Measurements from ENCODE around the gene EFCAB14. TPM values are rescaled to one million over a fixed set of nuclear protein-coding genes. Genes with fewer than 3 reads are reported as not detected.
"Not testable (repeated sequence)": the region's sequence is repeated elsewhere in the genome, so short reads cannot be mapped to it uniquely, and the experiment has no call there.

The EFCAB14 gene
- total RNA-seq, 1 donor from 2014 or later = 79.8 TPM

- peaks cover 21% of the 10 kb centered on the region for H3K27me3 Mint-ChIP-seq
Measured at GRCh38 chr1:46760558-46761166, 41.7 kb upstream of the EFCAB14 start.

GRCh38 chr1:46757956-46758528, 39.1 kb upstream of the EFCAB14 start:
- no peaks in the 10 kb centered on the region for H3K4me1 Mint-ChIP-seq
- H3K9me3 Mint-ChIP-seq = no peaks in the 10 kb centered on the region
- ATAC-seq (ENCODE audit: low read depth) (no peak), DNase-seq (no peak)
- H3K27ac Mint-ChIP-seq = no peak overlapping the region
- H3K4me3 Mint-ChIP-seq = no peak overlapping the region
- intact Hi-C loops (cut with micrococcal nuclease) = no loop called here
- ChIA-PET POLR2A (no interaction called here), CTCF (no interaction called here)
- peaks cover 22% of the 10 kb centered on the region for H3K27me3 Mint-ChIP-seq
- no peaks in the 10 kb centered on the region for H3K36me3 Mint-ChIP-seq (ENCODE audit: low read depth)
- TF ChIP-seq CTCF (IDR thresholded peaks at IDR 0.05) = no peak

More at GRCh38 chr1:46760558-46761166, 41.7 kb upstream of the EFCAB14 start:
- H3K4me1 Mint-ChIP-seq = no peaks in the 10 kb centered on the region
- H3K9me3 Mint-ChIP-seq = no peaks in the 10 kb centered on the region
- intact Hi-C loops (cut with micrococcal nuclease) = no loop called here
- ChIA-PET CTCF (no interaction called here), POLR2A (no interaction called here)
- H3K36me3 Mint-ChIP-seq (ENCODE audit: low read depth) = no peaks in the 10 kb centered on the region
- no peak overlapping the region for H3K4me3 Mint-ChIP-seq
- no peak for DNase-seq
- H3K27ac Mint-ChIP-seq = no peak overlapping the region
- no peak for TF ChIP-seq CTCF (IDR thresholded peaks at IDR 0.05)
- no peak for ATAC-seq (ENCODE audit: low read depth)

- Mint-ChIP-seq H3K9me3 (no peaks in the 10 kb centered on the region), H3K4me3 (no peak overlapping the region)
- POLR2A ChIA-PET = no interaction called here
Measured at GRCh38 chr1:46757247-46757955, 38.5 kb upstream of the EFCAB14 start.

GRCh38 chr1:46755121-46755520, 36.2 kb upstream of the EFCAB14 start:
- Mint-ChIP-seq H3K4me1 (no peaks in the 10 kb centered on the region), H3K27ac (no peak overlapping the region), H3K4me3 (no peak overlapping the region), H3K27me3 (peaks cover 20% of the 10 kb centered on the region), H3K9me3 (no peaks in the 10 kb centered on the region), H3K36me3 (ENCODE audit: low read depth) (no peaks in the 10 kb centered on the region)
- ChIA-PET POLR2A (no interaction called here), CTCF (no interaction called here)
- DNase-seq = no peak
- TF ChIP-seq CTCF (IDR thresholded peaks at IDR 0.05) = no peak
- no peak for ATAC-seq (ENCODE audit: low read depth)
- intact Hi-C loops (cut with micrococcal nuclease) = no loop called here

More at GRCh38 chr1:46757247-46757955, 38.5 kb upstream of the EFCAB14 start:
- no peak for TF ChIP-seq CTCF (IDR thresholded peaks at IDR 0.05)
- DNase-seq = no peak
- intact Hi-C loops (cut with micrococcal nuclease) = no loop called here
- H3K36me3 Mint-ChIP-seq (ENCODE audit: low read depth) = no peaks in the 10 kb centered on the region
- no peak for ATAC-seq (ENCODE audit: low read depth)
- CTCF ChIA-PET = no interaction called here
- peaks cover 24% of the 10 kb centered on the region for H3K27me3 Mint-ChIP-seq
- no peak overlapping the region for H3K27ac Mint-ChIP-seq
- no peaks in the 10 kb centered on the region for H3K4me1 Mint-ChIP-seq

- H3K4me1 Mint-ChIP-seq; H3K27ac Mint-ChIP-seq; CTCF ChIA-PET; POLR2A ChIA-PET; DNase-seq; H3K4me3 Mint-ChIP-seq; intact Hi-C loops (cut with micrococcal nuclease); H3K9me3 Mint-ChIP-seq; H3K36me3 Mint-ChIP-seq (ENCODE audit: low read depth); ATAC-seq (ENCODE audit: low read depth): not testable (repeated sequence)
- peaks cover 20% of the 10 kb centered on the region for H3K27me3 Mint-ChIP-seq
Measured at GRCh38 chr1:46754707-46755106, 35.8 kb upstream of the EFCAB14 start.
